Neural progenitor cell (in vitro differentiated cells): Measurements from ENCODE around the gene PLEKHF1. TPM values are rescaled to one million over a fixed set of nuclear protein-coding genes. Genes with fewer than 3 reads are reported as not detected.
"Not testable (repeated sequence)": the region's sequence is repeated elsewhere in the genome, so short reads cannot be mapped to it uniquely, and the experiment has no call there.

ENCODE experiments used
- DNase-seq: peaks from one replicate; pipeline ENCODE4 v3.0.0-alpha.2; 2016; ENCODE audit warnings: low spot score
- H2AFZ ChIP-seq: fragments of 200-600 bp; sonication (generic); replicated peaks from 2 replicates; pipeline ENCODE4 v1.6.1; 2016; ENCODE audit warnings: antibody characterized with exemption
- H3F3A ChIP-seq: fragments of 200-600 bp; sonication (generic); 2 replicates; pipeline ENCODE4 v1.6.1; 2016; ENCODE audit warnings: antibody characterized with exemption, low read depth
- H3K27ac ChIP-seq: fragments of 200-600 bp; sonication (generic); 2 replicates; pipeline ENCODE4 v1.5.1; 2016; ENCODE audit warnings: mild to moderate bottlenecking
- H3K27me3 ChIP-seq: fragments of 200-600 bp; sonication (generic); 2 replicates; pipeline ENCODE4 v1.6.1; 2016; ENCODE audit warnings: mild to moderate bottlenecking, moderate library complexity
- H3K36me3 ChIP-seq: fragments of 200-600 bp; sonication (generic); 2 replicates; pipeline ENCODE4 v1.5.1; 2016
- H3K4me1 ChIP-seq: fragments of 200-600 bp; sonication (generic); 2 replicates; pipeline ENCODE4 v1.6.1; 2016; ENCODE audit warnings: mixed run types
- H3K4me2 ChIP-seq: fragments of 200-600 bp; sonication (generic); 2 replicates; pipeline ENCODE4 v1.6.1; 2016
- H3K4me3 ChIP-seq: fragments of 200-600 bp; sonication (generic); 2 replicates; pipeline ENCODE4 v1.5.1; 2016
- H3K79me2 ChIP-seq: fragments of 200-600 bp; sonication (generic); 2 replicates; pipeline ENCODE4 v1.6.1; 2016; ENCODE audit warnings: low read depth
- H3K9ac ChIP-seq: fragments of 200-600 bp; sonication (generic); 2 replicates; pipeline ENCODE4 v1.6.1; 2016
- H3K9me3 ChIP-seq: fragments of 200-600 bp; sonication (generic); 2 replicates; pipeline ENCODE4 v1.5.1; 2016; ENCODE audit warnings: low read depth
- H4K20me1 ChIP-seq: fragments of 200-600 bp; sonication (generic); 2 replicates; pipeline ENCODE4 v1.6.1; 2016; ENCODE audit warnings: low read depth
- H3K27ac Mint-ChIP-seq: 3 replicates; pipeline ENCODE4 v1.8.0; 2021; ENCODE audit warnings: mixed read lengths
- H3K27me3 Mint-ChIP-seq: 2 replicates; pipeline ENCODE4 v1.8.0; 2022; ENCODE audit warnings: low read depth, mild to moderate bottlenecking, inconsistent platforms, moderate library complexity, mixed read lengths; ENCODE audit not compliant: insufficient read depth
- H3K36me3 Mint-ChIP-seq: 3 replicates; pipeline ENCODE4 v1.8.0; 2021; ENCODE audit warnings: mixed read lengths
- H3K4me1 Mint-ChIP-seq: 3 replicates; pipeline ENCODE4 v1.8.0; 2021; ENCODE audit warnings: mixed read lengths
- H3K4me3 Mint-ChIP-seq: 3 replicates; pipeline ENCODE4 v1.8.0; 2021; ENCODE audit warnings: mild to moderate bottlenecking, moderate library complexity, mixed read lengths
- H3K9me3 Mint-ChIP-seq: 3 replicates; pipeline ENCODE4 v1.8.0; 2020; ENCODE audit warnings: mixed read lengths
- CTCF ChIP-seq: fragments of 200-600 bp; sonication (generic); IDR thresholded peaks from 2 replicates; pipeline ENCODE4 v1.5.1; 2017; ENCODE audit warnings: antibody characterized with exemption, mild to moderate bottlenecking
- EZH2 ChIP-seq: fragments of 200-600 bp; sonication (generic); IDR thresholded peaks from 2 replicates; pipeline ENCODE4 v1.6.1; 2017; ENCODE audit warnings: antibody characterized with exemption, mild to moderate bottlenecking, moderate library complexity
- EZH2phosphoT487 ChIP-seq: fragments of 200-600 bp; sonication (generic); IDR thresholded peaks from 2 replicates; pipeline ENCODE4 v1.6.1; 2017; ENCODE audit warnings: antibody characterized with exemption
- total RNA-seq: library from RNA; depleted of rRNA; stranded (reverse); fragments of >200 nt; gene quantifications from 2 replicates; pipeline ENCODE4 v1.2.3, GENCODE V29; 2015; ENCODE audit warnings: low replicate concordance

The PLEKHF1 gene
- total RNA-seq, 1 donor from 2014 or later = 1.2 TPM

- Mint-ChIP-seq H3K27me3 (peaks cover 13% of the 10 kb centered on the region), H3K4me1 (peaks cover 27% of the 10 kb centered on the region), H3K9me3 (no peaks in the 10 kb centered on the region), H3K36me3 (no peaks in the 10 kb centered on the region), H3K27ac (peak overlapping the region; percentile 18), H3K4me3 (peak overlapping the region; percentile 38)
- H3K27ac ChIP-seq = peak overlapping the region; percentile 65
- H2AFZ ChIP-seq = no peak overlapping the region
- H3K4me2 ChIP-seq = peak overlapping the region; percentile 40
- H4K20me1 ChIP-seq = no peaks in the 10 kb centered on the region
- no peaks in the 10 kb centered on the region for H3K36me3 ChIP-seq
- no peak overlapping the region for H3K9ac ChIP-seq
- H3K4me3 ChIP-seq = no peak overlapping the region
- TF ChIP-seq EZH2phosphoT487 (no peak), CTCF (no peak), EZH2 (no peak)
- peaks cover 7% of the 10 kb centered on the region for H3K4me1 ChIP-seq
- H3K27me3 ChIP-seq = no peaks in the 10 kb centered on the region
- H3F3A ChIP-seq = peaks cover 21% of the 10 kb centered on the region
- no peaks in the 10 kb centered on the region for H3K9me3 ChIP-seq
- H3K79me2 ChIP-seq = no peaks in the 10 kb centered on the region
- DNase-seq = no peak
These were observed 40.6 kb upstream of the PLEKHF1 start for GRCh38 chr19:29624489-29625185.

- no peaks in the 10 kb centered on the region for H3K9me3 Mint-ChIP-seq
- Histone ChIP-seq H3K9me3 (no peaks in the 10 kb centered on the region), H3K4me2 (peak overlapping the region; percentile 40), H3K36me3 (no peaks in the 10 kb centered on the region), H3K9ac (no peak overlapping the region), H3K79me2 (no peaks in the 10 kb centered on the region), H3K27ac (peak overlapping the region; percentile 65), H3K4me1 (peaks cover 7% of the 10 kb centered on the region), H3K4me3 (no peak overlapping the region), H3F3A (peaks cover 21% of the 10 kb centered on the region), H2AFZ (no peak overlapping the region), H3K27me3 (no peaks in the 10 kb centered on the region), H4K20me1 (no peaks in the 10 kb centered on the region)
- peak overlapping the region; percentile 55 for H3K4me3 Mint-ChIP-seq
- peaks cover 27% of the 10 kb centered on the region for H3K4me1 Mint-ChIP-seq
- no peaks in the 10 kb centered on the region for H3K36me3 Mint-ChIP-seq
- DNase-seq = peak; percentile 76
- H3K27ac Mint-ChIP-seq = peak overlapping the region; percentile 18
- H3K27me3 Mint-ChIP-seq = peaks cover 13% of the 10 kb centered on the region
- TF ChIP-seq EZH2 (no peak), EZH2phosphoT487 (no peak), CTCF (no peak)
These were observed 40.0 kb upstream of the PLEKHF1 start for GRCh38 chr19:29625186-29625651.

- H3K4me2 ChIP-seq = no peak overlapping the region
- Mint-ChIP-seq H3K27ac (no peak overlapping the region), H3K27me3 (peaks cover 11% of the 10 kb centered on the region), H3K4me1 (peaks cover 28% of the 10 kb centered on the region), H3K36me3 (no peaks in the 10 kb centered on the region), H3K9me3 (no peaks in the 10 kb centered on the region), H3K4me3 (no peak overlapping the region)
- H3K9ac ChIP-seq = no peak overlapping the region
- no peaks in the 10 kb centered on the region for H3K27me3 ChIP-seq
- no peaks in the 10 kb centered on the region for H4K20me1 ChIP-seq
- peaks cover 21% of the 10 kb centered on the region for H3F3A ChIP-seq
- TF ChIP-seq EZH2 = no peak
- no peak for TF ChIP-seq CTCF
- H3K79me2 ChIP-seq = no peaks in the 10 kb centered on the region
- H3K4me3 ChIP-seq = no peak overlapping the region
- H3K27ac ChIP-seq = no peak overlapping the region
- H3K9me3 ChIP-seq = no peaks in the 10 kb centered on the region
- peaks cover 7% of the 10 kb centered on the region for H3K4me1 ChIP-seq
- H3K36me3 ChIP-seq = no peaks in the 10 kb centered on the region
- no peak for DNase-seq
- no peak overlapping the region for H2AFZ ChIP-seq
These were observed 38.9 kb upstream of the PLEKHF1 start for GRCh38 chr19:29626386-29626785.

GRCh38 chr19:29626832-29627231, 38.4 kb upstream of the PLEKHF1 start:
- H3K4me3 ChIP-seq, H3K9me3 Mint-ChIP-seq, H2AFZ ChIP-seq, H3K36me3 ChIP-seq, H3K4me2 ChIP-seq, H3K27me3 ChIP-seq, H3K79me2 ChIP-seq, H3K9me3 ChIP-seq, H3K9ac ChIP-seq, H3K27ac ChIP-seq, H3K27ac Mint-ChIP-seq, H3K36me3 Mint-ChIP-seq, H3K4me1 ChIP-seq, H3K4me3 Mint-ChIP-seq, DNase-seq, H4K20me1 ChIP-seq: not testable (repeated sequence)
- peaks cover 13% of the 10 kb centered on the region for H3K27me3 Mint-ChIP-seq
- peaks cover 28% of the 10 kb centered on the region for H3K4me1 Mint-ChIP-seq
- H3F3A ChIP-seq = peaks cover 21% of the 10 kb centered on the region
